H1 (cell line): ENCODE measurements around the gene NDST4. TPM values are rescaled to one million over a fixed set of nuclear protein-coding genes. Genes with fewer than 3 reads are reported as not detected.

Experiments
- CTCF ChIA-PET: fragments of 300-600 bp; sonication (Branson Sonifier 250); formaldehyde crosslinking; loops from one replicate; lab custom pipeline; 2021; ENCODE audit not compliant: partially characterized antibody; lab: Charles Lee
- POLR2A ChIA-PET: fragments of 300-600 bp; sonication (Branson Sonifier 250); formaldehyde crosslinking; loops from one replicate; lab custom pipeline; 2021; ENCODE audit warnings: inconsistent platforms; ENCODE audit not compliant: partially characterized antibody; lab: Charles Lee
- DNase-seq, 2 experiments: peaks; one replicate each; pipeline versions ENCODE4 v3.0.0 to v3.0.0-alpha.2; 2010 to 2022; ENCODE audit warnings: low spot score in 2 of 2, low read depth in 1 of 2, mixed read lengths in 1 of 2
- FAIRE-seq: peaks from 2 replicates; lab custom pipeline; 2011; peaks lifted over from hg19 to GRCh38; lab: Jason Lieb, UNC
- H2AFZ ChIP-seq: 2 replicates; pipeline ENCODE4 v1.8.1; 2012; ENCODE audit warnings: low read length, inconsistent platforms
- H2AK5ac ChIP-seq: 2 replicates; pipeline ENCODE4 v1.6.1; 2013; ENCODE audit warnings: low read depth, low read length
- H2BK120ac ChIP-seq: replicated peaks from 2 replicates; pipeline ENCODE3; 2013; ENCODE audit warnings: low read depth, low read length, inconsistent platforms
- H2BK12ac ChIP-seq: 2 replicates; pipeline ENCODE4 v1.6.1; 2013; ENCODE audit warnings: low read depth, low read length
- H2BK15ac ChIP-seq: 2 replicates; pipeline ENCODE4 v1.6.1; 2013; ENCODE audit warnings: low read length
- H2BK20ac ChIP-seq: 2 replicates; pipeline ENCODE4 v1.6.1; 2013; ENCODE audit warnings: low read length
- H2BK5ac ChIP-seq: 2 replicates; pipeline ENCODE4 v1.6.1; 2013; ENCODE audit warnings: low read depth, low read length
- H3K14ac ChIP-seq: 2 replicates; pipeline ENCODE4 v1.6.1; 2013; ENCODE audit warnings: inconsistent platforms; ENCODE audit not compliant: insufficient read length
- H3K18ac ChIP-seq: 2 replicates; pipeline ENCODE4 v1.6.1; 2013; ENCODE audit warnings: low read length; ENCODE audit errors: extremely low read depth
- H3K23ac ChIP-seq: 2 replicates; pipeline ENCODE4 v1.6.1; 2013; ENCODE audit warnings: inconsistent platforms; ENCODE audit not compliant: insufficient read length
- H3K23me2 ChIP-seq: 2 replicates; pipeline ENCODE4 v1.6.1; 2013; ENCODE audit warnings: low read depth, low read length
- H3K27ac ChIP-seq: 2 replicates; pipeline ENCODE4 v1.6.1; 2011; ENCODE audit warnings: low read depth, low read length, inconsistent platforms
- H3K27me3 ChIP-seq, 4 experiments: replicated peaks in 1 of 4; 1 replicate in 1 of 4; 2 replicates in 3 of 4; pipeline versions ENCODE4 v1.6.1 to v1.8.1; 2011 to 2013; ENCODE audit warnings: low read length in 3 of 4, mild to moderate bottlenecking in 3 of 4, inconsistent platforms in 2 of 4, mixed read lengths in 2 of 4, moderate library complexity in 1 of 4; ENCODE audit not compliant: control insufficient read depth in 3 of 4, insufficient read depth in 3 of 4; ENCODE audit errors: extremely low read depth in 1 of 4
- H3K36me3 ChIP-seq, 4 experiments: 2 replicates each; pipeline versions ENCODE4 v1.6.1 to v1.8.1; 2011 to 2013; ENCODE audit warnings: mild to moderate bottlenecking in 4 of 4, low read length in 3 of 4, moderate library complexity in 2 of 4, control low read depth in 1 of 4, inconsistent platforms in 1 of 4; ENCODE audit not compliant: insufficient read depth in 4 of 4, control insufficient read depth in 2 of 4
- H3K4ac ChIP-seq: replicated peaks from 2 replicates; pipeline ENCODE3; 2013; ENCODE audit warnings: low read length, low read depth, mixed read lengths, inconsistent platforms; ENCODE audit not compliant: insufficient read length
- H3K4me1 ChIP-seq, 4 experiments: replicated peaks in 1 of 4; 1 replicate in 1 of 4; 2 replicates in 3 of 4; pipeline versions ENCODE4 v1.6.1 to v1.8.1; 2011 to 2013; ENCODE audit warnings: low read length in 3 of 4, inconsistent platforms in 2 of 4, mixed read lengths in 1 of 4; ENCODE audit not compliant: insufficient read depth in 4 of 4, control insufficient read depth in 3 of 4
- H3K4me2 ChIP-seq, 2 experiments: 2 replicates each; pipeline versions ENCODE4 v1.6.1 to v1.8.1; 2011 to 2013; ENCODE audit warnings: low read depth in 2 of 2, low read length in 2 of 2, control low read depth in 1 of 2, inconsistent platforms in 1 of 2, mild to moderate bottlenecking in 1 of 2; ENCODE audit not compliant: insufficient read depth in 1 of 2
- H3K4me3 ChIP-seq, 4 experiments: fragments of 200-600, 300-600 bp in 1 of 4; sonication (generic), shearing (Covaris generic), sonication (Bioruptor Twin) in 1 of 4; 2 replicates each; pipeline versions ENCODE4 v1.5.1 to v1.8.1; 2011 to 2016; ENCODE audit warnings: low read length in 4 of 4, low read depth in 3 of 4, control low read depth in 2 of 4, inconsistent platforms in 2 of 4, mild to moderate bottlenecking in 2 of 4, mixed read lengths in 1 of 4, moderate library complexity in 1 of 4; ENCODE audit not compliant: insufficient read depth in 2 of 4; ENCODE audit errors: extremely low read depth in 1 of 4
- H3K56ac ChIP-seq: replicated peaks from 2 replicates; pipeline ENCODE3; 2013; ENCODE audit warnings: low read depth, mild to moderate bottlenecking, mixed read lengths, low read length, inconsistent platforms; ENCODE audit not compliant: insufficient read length
- H3K79me1 ChIP-seq: 2 replicates; pipeline ENCODE4 v1.6.1; 2013; ENCODE audit warnings: low read depth, low read length, control low read depth
- H3K79me2 ChIP-seq, 2 experiments: 2 replicates each; pipeline versions ENCODE4 v1.6.1 to v1.8.1; 2012 to 2013; ENCODE audit warnings: low read length in 2 of 2, mild to moderate bottlenecking in 2 of 2, inconsistent platforms in 1 of 2; ENCODE audit not compliant: insufficient read depth in 2 of 2, control insufficient read depth in 1 of 2
- H3K9ac ChIP-seq, 4 experiments: replicated peaks in 1 of 4; 1 replicate in 1 of 4; 2 replicates in 3 of 4; pipeline versions ENCODE4 v1.6.1 to v1.8.1; 2011 to 2013; ENCODE audit warnings: low read depth in 3 of 4, low read length in 3 of 4, control low read depth in 2 of 4, mild to moderate bottlenecking in 2 of 4, moderate library complexity in 2 of 4, inconsistent platforms in 1 of 4; ENCODE audit errors: extremely low read depth in 1 of 4
- H3K9me3 ChIP-seq, 2 experiments: 2 replicates each; pipeline versions ENCODE4 v1.6.1 to v1.8.1; 2012 to 2013; ENCODE audit warnings: mild to moderate bottlenecking in 2 of 2, moderate library complexity in 2 of 2, control low read depth in 1 of 2, inconsistent platforms in 1 of 2, low read depth in 1 of 2, low read length in 1 of 2, mixed read lengths in 1 of 2; ENCODE audit not compliant: insufficient read depth in 2 of 2
- H4K20me1 ChIP-seq, 2 experiments: replicated peaks in 1 of 2; 2 replicates each; pipeline versions ENCODE3 to v1.8.1; 2011 to 2013; ENCODE audit warnings: inconsistent platforms in 2 of 2, low read length in 2 of 2, mild to moderate bottlenecking in 1 of 2; ENCODE audit not compliant: insufficient read depth in 2 of 2, control insufficient read depth in 1 of 2
- H4K5ac ChIP-seq: 2 replicates; pipeline ENCODE4 v1.6.1; 2013; ENCODE audit warnings: low read length, low read depth, mixed read lengths, inconsistent platforms; ENCODE audit not compliant: insufficient read length
- H4K8ac ChIP-seq: 2 replicates; pipeline ENCODE4 v1.8.0; 2013; ENCODE audit warnings: mild to moderate bottlenecking, moderate library complexity, low read length, inconsistent platforms; ENCODE audit not compliant: insufficient read depth; ENCODE audit errors: extremely low read depth
- H4K91ac ChIP-seq: replicated peaks from 2 replicates; pipeline ENCODE3; 2013; ENCODE audit warnings: low read length, mixed read lengths, inconsistent platforms; ENCODE audit not compliant: insufficient read length
- HDAC2 ChIP-seq, 2 experiments: fragments of 300-600 bp in 1 of 2; sonication (generic) in 1 of 2; IDR thresholded peaks; 2 replicates each; pipeline ENCODE4 v1.6.1; 2011 to 2012; ENCODE audit warnings: low read depth in 2 of 2, low read length in 2 of 2, mild to moderate bottlenecking in 2 of 2, moderate library complexity in 2 of 2, borderline replicate concordance in 1 of 2, inconsistent platforms in 1 of 2
- KDM4A ChIP-seq: IDR thresholded peaks from one replicate; pipeline ENCODE4 v1.7.1; 2012; ENCODE audit warnings: low read depth, mild to moderate bottlenecking, moderate library complexity, low read length, inconsistent platforms; ENCODE audit not compliant: severe bottlenecking
- MAFK ChIP-seq: IDR thresholded peaks from 2 replicates; pipeline ENCODE4 v1.6.1; 2012; ENCODE audit warnings: low read depth, mild to moderate bottlenecking, improper control_type of control experiment, low read length
- POU5F1 ChIP-seq: IDR thresholded peaks from 2 replicates; pipeline ENCODE4 v1.6.1; 2011; ENCODE audit warnings: low read depth, mild to moderate bottlenecking, low read length, moderate library complexity
- RFX5 ChIP-seq: IDR thresholded peaks from 2 replicates; pipeline ENCODE4 v1.6.1; 2011; ENCODE audit warnings: low read depth, low read length, improper control_type of control experiment, borderline replicate concordance
- SP1 ChIP-seq: IDR thresholded peaks from 2 replicates; pipeline ENCODE4 v1.6.1; 2011; ENCODE audit warnings: low read depth, low read length
- TCF12 ChIP-seq: IDR thresholded peaks from 2 replicates; pipeline ENCODE4 v1.6.1; 2011; ENCODE audit warnings: low read depth, mild to moderate bottlenecking, low read length
- TEAD4 ChIP-seq: IDR thresholded peaks from 2 replicates; pipeline ENCODE4 v1.6.1; 2012; ENCODE audit warnings: low read depth, low read length, inconsistent platforms, mixed read lengths
- WGBS, 2 experiments: shearing (Covaris generic) in 1 of 2; methylation state at CpG; one replicate each; pipeline versions ENCODE4 v1.1.6 to v1.1.7; 2013 to 2015; ENCODE audit warnings: low lambda C conversion rate in 2 of 2, mixed read lengths in 2 of 2, inconsistent platforms in 1 of 2, low coverage in 1 of 2, missing lambda C conversion rate in 1 of 2; ENCODE audit not compliant: insufficient replicate concordance in 2 of 2, insufficient coverage in 1 of 2, insufficient read length in 1 of 2; ENCODE audit errors: extremely low coverage in 1 of 2, missing lambda C conversion rate in 1 of 2; 5-methylcytosine and 5-hydroxymethylcytosine counted together
- polyA plus RNA-seq, 7 experiments: library from polyadenylated mRNA; depleted of rRNA in 3 of 7; stranded (reverse) in 5 of 7; unstranded in 2 of 7; fragments of >200 nt in 5 of 7; fragments of 200-250 nt in 2 of 7; gene quantifications; 1 replicate in 5 of 7; 2 replicates in 1 of 7; 4 replicates in 1 of 7; pipeline versions ENCODE4 v1.2.1 to v1.2.3, GENCODE V29; 2011 to 2013; ENCODE audit warnings: missing spikeins in 2 of 7, mixed read lengths in 2 of 7
- total RNA-seq: library from RNA; stranded (reverse); fragmentation: NEBNext Ultra II Directional; extraction: Animal tissue kit (Norgen Biotek cat#: 25700); gene quantifications from 2 replicates; pipeline ENCODE4 v1.2.1, GENCODE V29; 2021
- TF ChIP-seq, protein P1 (sequence below): IDR thresholded peaks from 2 replicates; pipeline ENCODE4 v1.6.1; 2011; ENCODE audit warnings: low read depth, mild to moderate bottlenecking, low read length; ENCODE audit not compliant: insufficient read depth

Gene NDST4
- total and polyA plus RNA-seq, 2 of the 8 experiments (the other 6 are each of a cell fraction or from before 2014, with no cell fraction given) = 0.02 TPM; not detected in 1

DNA sequence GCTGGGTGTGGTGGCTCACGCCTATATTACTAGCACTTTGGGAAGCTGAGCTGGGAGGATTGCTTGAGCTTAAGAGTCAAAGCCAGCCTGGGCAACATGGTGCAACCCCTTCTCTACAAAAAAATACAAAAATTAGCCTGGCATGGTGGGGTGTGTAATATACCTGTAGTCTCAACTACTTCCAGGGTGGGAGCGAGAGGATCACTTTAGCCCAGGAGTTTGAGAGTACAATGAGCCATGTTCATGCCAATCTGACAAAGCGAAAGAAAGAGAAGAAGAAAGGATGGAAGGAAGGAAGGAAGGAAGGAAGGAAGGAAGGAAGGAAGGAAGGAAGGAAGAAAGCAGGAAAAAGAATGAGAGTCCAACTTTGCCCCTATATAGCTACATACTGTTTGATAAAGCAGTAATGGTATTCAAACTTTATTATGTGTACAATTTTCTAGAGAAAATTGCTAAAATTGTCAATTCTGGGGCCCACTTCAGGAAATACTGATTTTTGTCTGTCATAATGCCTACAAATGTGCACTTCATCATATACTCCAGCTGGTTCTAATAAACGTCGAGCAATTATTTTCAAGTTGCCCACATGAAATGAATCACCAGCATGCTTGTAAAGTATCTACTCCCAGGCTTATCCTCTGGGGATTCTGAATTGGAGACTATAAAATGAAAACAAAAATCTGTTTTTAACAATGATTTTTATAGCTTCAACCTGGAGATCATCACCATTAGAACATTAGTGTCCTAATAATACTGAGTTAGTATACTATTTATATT, 132.3 kb downstream of the NDST4 start:
- Histone ChIP-seq H3K27me3 (peaks cover 0 to under 1% (median 0%) of the 10 kb centered on the region in 4 experiments; a peak in 1 of 7 replicates), H3K56ac (no peak overlapping the region), H3K36me3 (no peaks in the 10 kb centered on the region), H2AK5ac (no peak overlapping the region), H2BK15ac (no peak overlapping the region), H2BK120ac (no peak overlapping the region), H3K18ac (no peak overlapping the region), H2BK5ac (no peak overlapping the region), H3K9ac (no peak overlapping the region), H4K8ac (no peak overlapping the region), H3K27ac (no peak overlapping the region), H3K4me2 (no peak overlapping the region), H3K23ac (no peak overlapping the region), H3K4me1 (no peaks in the 10 kb centered on the region; a peak in 1 of 7 replicates), H2AFZ (no peak overlapping the region), H3K9me3 (peaks cover 0 to 3% of the 10 kb centered on the region in 2 experiments; a peak in 1 of 4 replicates), H4K91ac (no peak overlapping the region), H4K20me1 (no peaks in the 10 kb centered on the region), H3K79me1 (no peaks in the 10 kb centered on the region), H3K79me2 (no peaks in the 10 kb centered on the region), H3K4ac (no peak overlapping the region), H3K14ac (no peak overlapping the region), H4K5ac (no peak overlapping the region), H2BK12ac (no peak overlapping the region), H3K4me3 (no peak overlapping the region), H3K23me2 (no peaks in the 10 kb centered on the region), H2BK20ac (no peak overlapping the region)
- TF ChIP-seq TEAD4 (no peak), POU5F1 (no peak), RFX5 (no peak), MAFK (no peak), HDAC2 (IDR thresholded peaks at IDR 0.05; ENCODE audit: borderline replicate concordance in 1 of 2, low read depth in 2 of 2, low read length in 2 of 2) (no peak), TCF12 (no peak), KDM4A (no peak), SP1 (no peak)
- TF ChIP-seq, protein P1, sequence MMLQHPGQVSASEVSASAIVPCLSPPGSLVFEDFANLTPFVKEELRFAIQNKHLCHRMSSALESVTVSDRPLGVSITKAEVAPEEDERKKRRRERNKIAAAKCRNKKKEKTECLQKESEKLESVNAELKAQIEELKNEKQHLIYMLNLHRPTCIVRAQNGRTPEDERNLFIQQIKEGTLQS = no peak
- no peak for DNase-seq
- WGBS, 2 experiments = 96% methylated on average over 5 of the region's 5 CpGs; no CpG with 5 or more reads in 1 of the 2 experiments
- CTCF ChIA-PET = no interaction called here
- no peak for FAIRE-seq
- POLR2A ChIA-PET = interaction anchor here (0.7 kb wide), 1 partner anchor 65 kb away, joined by 3 read pairs; no protein-coding TSS in a partner anchor
